ENCODE measurements around the gene CCNL1. TPM values are rescaled to one million over a fixed set of nuclear protein-coding genes. Genes with fewer than 3 reads are reported as not detected.

CCNL1 gene
- total RNA-seq, 2 experiments from 2014 or later: 180 to 191 TPM

DNA sequence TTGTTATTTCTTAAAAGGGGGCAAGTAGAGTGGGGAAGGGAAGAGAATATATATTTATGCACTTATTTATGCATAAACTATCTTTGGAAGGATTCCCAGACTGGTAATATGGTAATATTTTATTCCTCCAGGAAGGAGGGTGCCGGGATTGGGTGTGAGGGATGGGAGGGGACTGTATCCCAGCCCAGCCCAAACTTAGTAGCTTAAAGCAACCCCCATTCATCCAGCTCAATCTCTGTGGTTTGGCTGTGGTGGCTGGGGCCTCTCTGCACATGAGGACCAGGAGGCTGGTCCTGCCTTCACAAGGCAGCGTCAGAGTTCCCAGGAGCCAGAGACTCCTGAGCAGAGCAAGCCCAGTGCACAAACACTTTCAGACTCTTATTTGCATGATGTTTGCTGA is 48.4 kb downstream of the CCNL1 start:
- ChIA-PET CTCF (interaction anchor here (1.1 to 8.4 kb wide), 3 partner anchors 15 to 30 kb away, joined by 3 to 53 read pairs (median 6); no protein-coding TSS in a partner anchor), POLR2A (no interaction called here)
- H3K27ac Mint-ChIP-seq: no peak overlapping the region
- intact Hi-C loops (cut with micrococcal nuclease): no loop called here
- TF ChIP-seq, protein P1, sequence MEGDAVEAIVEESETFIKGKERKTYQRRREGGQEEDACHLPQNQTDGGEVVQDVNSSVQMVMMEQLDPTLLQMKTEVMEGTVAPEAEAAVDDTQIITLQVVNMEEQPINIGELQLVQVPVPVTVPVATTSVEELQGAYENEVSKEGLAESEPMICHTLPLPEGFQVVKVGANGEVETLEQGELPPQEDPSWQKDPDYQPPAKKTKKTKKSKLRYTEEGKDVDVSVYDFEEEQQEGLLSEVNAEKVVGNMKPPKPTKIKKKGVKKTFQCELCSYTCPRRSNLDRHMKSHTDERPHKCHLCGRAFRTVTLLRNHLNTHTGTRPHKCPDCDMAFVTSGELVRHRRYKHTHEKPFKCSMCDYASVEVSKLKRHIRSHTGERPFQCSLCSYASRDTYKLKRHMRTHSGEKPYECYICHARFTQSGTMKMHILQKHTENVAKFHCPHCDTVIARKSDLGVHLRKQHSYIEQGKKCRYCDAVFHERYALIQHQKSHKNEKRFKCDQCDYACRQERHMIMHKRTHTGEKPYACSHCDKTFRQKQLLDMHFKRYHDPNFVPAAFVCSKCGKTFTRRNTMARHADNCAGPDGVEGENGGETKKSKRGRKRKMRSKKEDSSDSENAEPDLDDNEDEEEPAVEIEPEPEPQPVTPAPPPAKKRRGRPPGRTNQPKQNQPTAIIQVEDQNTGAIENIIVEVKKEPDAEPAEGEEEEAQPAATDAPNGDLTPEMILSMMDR (IDR thresholded peaks at IDR 0.05): no peak
- peaks cover 9% of the 10 kb centered on the region for H3K4me1 Mint-ChIP-seq (ENCODE audit: low read depth)
- H3K9me3 Mint-ChIP-seq: no peaks in the 10 kb centered on the region
- H3K36me3 Mint-ChIP-seq (ENCODE audit: low read depth): no peaks in the 10 kb centered on the region
- no peaks in the 10 kb centered on the region for H3K27me3 Mint-ChIP-seq
- H3K4me3 Mint-ChIP-seq: no peak overlapping the region
- ATAC-seq (no peak), DNase-seq (no peak)

DNA sequence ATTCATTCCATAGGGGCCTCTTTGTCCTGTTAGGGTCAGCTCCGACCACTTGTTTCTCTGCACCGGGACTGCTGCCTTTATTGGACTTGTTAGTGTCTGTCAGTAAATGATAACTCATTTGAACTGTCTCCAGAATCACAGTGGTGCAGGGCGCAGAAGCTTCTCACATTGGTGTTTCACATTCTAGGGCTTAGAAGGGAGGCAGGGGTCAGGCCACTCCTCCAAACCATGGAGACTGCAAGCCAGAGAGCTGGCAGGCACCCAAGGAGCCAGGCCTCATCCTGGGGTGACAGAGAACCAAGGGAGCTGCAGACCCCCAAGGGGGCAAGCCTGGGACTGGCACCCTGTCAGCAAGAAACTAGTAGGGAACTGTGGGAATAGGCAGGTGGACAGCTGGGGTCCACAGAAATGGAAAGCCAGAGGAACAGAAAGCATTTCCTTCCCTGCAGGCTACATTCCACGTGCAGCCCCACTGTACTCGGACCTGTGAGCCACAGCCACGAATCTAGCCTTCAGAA is 49.1 kb downstream of the CCNL1 start:
- Mint-ChIP-seq H3K27me3 (no peaks in the 10 kb centered on the region), H3K36me3 (ENCODE audit: low read depth) (no peaks in the 10 kb centered on the region), H3K9me3 (no peaks in the 10 kb centered on the region), H3K4me1 (ENCODE audit: low read depth) (peaks cover 2% of the 10 kb centered on the region), H3K4me3 (no peak overlapping the region), H3K27ac (no peak overlapping the region)
- ChIA-PET POLR2A (interaction anchor here (1.3 kb wide), 1 partner anchor 11 kb away, joined by 3 read pairs; no protein-coding TSS in a partner anchor), CTCF (interaction anchor here (0.6 to 8.4 kb wide), 2 partner anchors 27 to 558 kb away, joined by 3 to 53 read pairs; no protein-coding TSS in a partner anchor)
- intact Hi-C loops (cut with micrococcal nuclease): no loop called here
- DNase-seq (no peak), ATAC-seq (no peak)
- TF ChIP-seq, protein P1 (IDR thresholded peaks at IDR 0.05): no peak

DNA sequence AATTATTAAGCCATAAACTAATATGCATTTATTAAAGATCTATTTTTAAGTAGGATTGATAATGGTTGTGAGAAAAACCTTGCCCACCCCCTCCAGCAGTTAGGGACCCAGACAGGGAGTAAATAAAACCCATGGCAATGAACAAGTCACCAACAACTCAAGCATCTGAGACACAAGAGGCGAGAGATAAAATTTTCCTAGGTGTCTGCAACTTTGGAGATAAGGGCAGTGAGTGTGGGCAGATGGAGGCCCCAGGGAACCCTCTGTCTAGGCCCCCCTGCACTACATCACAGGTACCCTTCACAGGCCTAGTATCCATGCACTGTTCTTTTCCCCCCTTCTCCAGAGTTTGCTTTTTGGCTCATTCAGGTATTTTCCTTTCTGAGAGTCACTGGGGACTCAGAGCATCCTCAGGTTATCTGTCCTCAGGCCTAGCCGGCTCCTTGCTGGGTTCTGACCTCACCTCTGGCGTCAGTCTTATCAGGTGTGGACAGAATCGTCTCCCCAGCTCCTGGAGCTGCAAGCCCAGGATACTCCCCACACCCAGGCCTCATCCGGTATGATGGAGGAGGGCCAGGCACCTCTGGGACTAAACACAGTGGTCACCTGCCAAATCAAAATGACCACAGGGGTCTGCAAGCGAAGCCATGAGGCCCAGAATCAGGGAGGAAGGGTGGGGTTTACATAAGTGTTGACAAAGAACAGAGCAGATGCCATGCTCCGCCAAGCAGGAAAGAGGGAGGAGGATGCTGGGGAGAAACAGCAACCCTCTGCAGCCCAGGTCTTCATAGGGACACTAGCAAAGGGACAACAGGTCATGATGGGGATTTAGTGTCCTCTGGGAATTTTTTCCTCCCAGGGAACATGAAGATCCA is 50.4 kb downstream of the CCNL1 start:
- POLR2A ChIA-PET: interaction anchor here (1.3 kb wide), 1 partner anchor 10 kb away, joined by 3 read pairs; no protein-coding TSS in a partner anchor
- no peaks in the 10 kb centered on the region for H3K9me3 Mint-ChIP-seq
- H3K27ac Mint-ChIP-seq: no peak overlapping the region
- no peak overlapping the region for H3K4me3 Mint-ChIP-seq
- CTCF ChIA-PET: interaction anchor here (0.8 kb wide), 1 partner anchor 24 kb away, joined by 3 read pairs; no protein-coding TSS in a partner anchor
- TF ChIP-seq, protein P1 (IDR thresholded peaks at IDR 0.05): no peak
- H3K27me3 Mint-ChIP-seq: no peaks in the 10 kb centered on the region
- intact Hi-C loops (cut with micrococcal nuclease): no loop called here
- DNase-seq (no peak), ATAC-seq (no peak)
- H3K36me3 Mint-ChIP-seq (ENCODE audit: low read depth): no peaks in the 10 kb centered on the region
- peaks cover 11% of the 10 kb centered on the region for H3K4me1 Mint-ChIP-seq (ENCODE audit: low read depth)

DNA sequence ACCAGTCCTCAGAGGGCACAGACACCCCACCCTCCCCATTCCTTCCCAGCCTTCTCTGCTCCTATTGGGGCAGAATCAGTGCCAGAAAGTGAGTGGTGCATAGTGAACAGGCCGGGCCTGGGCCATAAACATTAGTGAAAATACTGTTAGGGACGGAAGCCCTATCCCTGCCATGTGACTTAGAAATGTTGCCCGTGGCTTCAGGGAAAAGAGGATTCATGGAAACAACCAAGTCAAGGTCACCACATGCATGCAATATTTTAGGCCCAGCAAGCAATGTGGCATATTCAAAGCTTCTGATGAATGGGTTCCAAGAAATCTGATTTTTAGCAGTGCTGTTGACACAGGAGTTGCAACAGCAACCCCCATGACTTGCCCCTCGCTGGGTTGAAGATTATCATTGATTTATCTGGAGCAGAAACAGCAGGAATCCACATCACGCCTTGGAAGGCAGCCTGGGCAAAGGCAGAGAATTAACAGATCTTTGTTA is 52.3 kb downstream of the CCNL1 start:
- ChIA-PET POLR2A (interaction anchor here (0.7 to 2.2 kb wide), 3 partner anchors 9 to 18 kb away, joined by 3 to 6 read pairs (median 3); no protein-coding TSS in a partner anchor), CTCF (interaction anchor here (0.6 kb wide), 1 partner anchor 459 kb away, joined by 3 read pairs; no protein-coding TSS in a partner anchor)
- no peak for ATAC-seq
- no peak for DNase-seq
- H3K4me1 Mint-ChIP-seq (ENCODE audit: low read depth): peaks cover 16% of the 10 kb centered on the region
- intact Hi-C loops (cut with micrococcal nuclease): no loop called here
- TF ChIP-seq, protein P1 (IDR thresholded peaks at IDR 0.05): no peak
- no peaks in the 10 kb centered on the region for H3K27me3 Mint-ChIP-seq
- H3K4me3 Mint-ChIP-seq: no peak overlapping the region
- H3K9me3 Mint-ChIP-seq: no peaks in the 10 kb centered on the region
- no peak overlapping the region for H3K27ac Mint-ChIP-seq
- no peaks in the 10 kb centered on the region for H3K36me3 Mint-ChIP-seq (ENCODE audit: low read depth)
